Measurements from ENCODE around the gene MTMR8.
A peak's percentile ranks its signal among the peaks of the same experiment; 100 is the strongest.

The MTMR8 gene

DNA sequence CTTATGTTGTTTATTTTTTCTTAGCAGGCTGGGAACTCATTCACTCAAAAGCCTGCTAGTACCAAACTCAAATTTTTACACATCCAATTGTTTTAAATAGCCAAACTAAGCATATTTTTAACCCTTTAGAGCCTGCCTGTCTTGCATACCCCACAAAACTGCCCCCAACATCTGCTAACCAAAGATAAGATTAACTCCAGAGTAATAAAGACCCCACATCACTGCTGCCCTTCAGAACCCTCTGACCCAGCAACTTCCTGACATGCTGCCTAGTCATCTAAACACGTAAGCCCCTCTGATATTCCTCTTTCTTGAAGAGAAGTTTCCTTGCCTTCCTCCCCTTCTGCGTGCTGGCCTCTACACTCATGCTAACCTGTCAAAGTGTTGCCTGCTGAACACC, 104.1 kb downstream of the MTMR8 start:
- no peak for DNase-seq

DNA sequence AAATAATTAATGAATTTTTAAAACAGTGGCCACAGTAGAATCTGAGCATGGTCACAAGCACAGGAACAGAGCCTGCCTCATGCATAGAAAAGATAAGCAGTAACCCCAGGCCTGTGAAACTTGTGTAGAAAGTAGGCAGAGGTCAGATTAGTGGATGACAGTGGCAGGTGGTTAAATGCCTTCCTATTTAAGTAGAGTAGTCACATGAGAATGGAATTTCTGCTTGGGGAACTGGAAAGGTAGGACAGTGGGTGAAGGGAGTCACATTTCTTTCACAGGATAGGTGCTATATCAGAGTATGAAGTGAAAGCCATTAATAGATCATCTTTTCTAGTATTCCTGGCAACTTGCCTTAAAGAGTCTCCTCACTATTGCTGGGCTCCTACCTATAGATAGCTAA, 130.0 kb downstream of the MTMR8 start:
- no peak for DNase-seq

DNA sequence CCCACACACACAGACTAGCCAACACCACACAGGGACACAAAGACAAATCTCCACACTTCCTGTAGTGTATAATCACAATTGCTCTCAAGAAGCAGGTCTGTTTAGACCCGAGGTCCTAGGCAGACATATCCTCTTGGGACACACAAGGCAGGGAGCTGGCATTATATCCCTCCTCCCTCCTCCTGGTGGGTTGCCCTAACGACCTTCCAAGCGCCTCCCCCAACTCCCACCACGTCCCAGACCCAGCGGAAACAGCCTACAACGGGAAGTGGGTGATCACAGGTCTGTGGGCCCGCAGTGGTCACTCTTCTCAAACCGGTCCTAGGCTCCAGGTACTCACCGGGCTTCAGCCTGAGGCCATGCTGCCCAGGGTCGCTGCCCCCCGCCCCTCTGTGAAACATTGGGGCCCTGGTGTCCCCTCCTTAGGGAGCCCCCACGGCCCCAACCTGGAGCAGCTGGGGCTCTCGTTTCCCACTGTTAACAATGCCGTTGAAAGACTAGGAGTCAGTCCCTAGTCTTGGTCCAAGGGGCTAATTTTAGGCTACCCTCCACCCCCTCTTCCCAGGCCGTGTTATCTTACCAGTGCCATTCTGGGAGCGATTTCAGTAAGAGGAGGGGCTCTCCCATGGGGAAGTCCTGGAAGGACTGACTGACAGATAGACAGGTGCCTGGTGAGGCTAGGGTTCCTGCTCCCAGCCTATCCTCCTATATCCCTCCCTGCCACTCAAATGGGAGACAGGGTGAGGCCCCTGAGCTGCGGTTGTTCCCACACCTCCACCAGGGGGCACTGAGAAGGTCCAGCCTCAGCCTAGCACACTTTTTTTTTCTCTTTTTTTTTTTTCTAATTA, 164.9 kb downstream of the MTMR8 start, which contains the start of gene ASB12:
TSS of gene ASB12 (minus strand) at position 485 of the 848 bp plus-strand sequence. CDS start 4,957 bp downstream, outside the sequence.
- peak; percentile 20 for DNase-seq

DNA sequence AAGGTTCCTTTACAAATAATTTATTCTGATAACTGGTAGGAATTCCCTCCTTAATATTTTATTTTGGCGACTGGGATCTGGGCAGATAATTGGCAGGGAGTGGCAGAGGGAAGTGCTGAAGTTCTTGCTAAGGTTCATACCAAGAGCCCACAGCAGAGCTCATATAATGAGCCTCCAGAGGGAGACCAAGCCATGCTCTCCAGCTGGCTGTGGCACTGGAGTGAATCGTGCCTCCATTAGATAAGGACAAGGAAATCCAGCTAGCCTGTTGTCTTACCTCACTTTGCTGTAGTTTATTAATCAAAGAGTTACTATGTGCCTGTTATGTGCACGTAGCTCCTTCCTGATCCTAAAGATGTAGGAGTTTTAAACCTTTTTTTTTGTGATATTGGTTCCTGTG, 166.1 kb downstream of the MTMR8 start:
- DNase-seq, result no peak

Measured in right hindlimb (tissue), 1 donor.